Osteoblast (primary cell): Measurements from ENCODE around the gene CCNC. TPM values are rescaled to one million over a fixed set of nuclear protein-coding genes. Genes with fewer than 3 reads are reported as not detected.

ENCODE experiments used
- DNase-seq: peaks from one replicate; pipeline ENCODE4 v3.0.0; 2011; ENCODE audit warnings: low spot score, mixed read lengths; ENCODE audit not compliant: insufficient read length; ENCODE audit errors: missing footprints
- H2AFZ ChIP-seq: 2 replicates; pipeline ENCODE4 v1.6.0; 2011; ENCODE audit warnings: mild to moderate bottlenecking, low read length
- H3K27ac ChIP-seq: 2 replicates; pipeline ENCODE4 v1.5.1; 2011; ENCODE audit warnings: mild to moderate bottlenecking, low read depth, low read length, moderate library complexity
- H3K27me3 ChIP-seq: 2 replicates; pipeline ENCODE4 v1.6.0; 2012; ENCODE audit warnings: mild to moderate bottlenecking, control low read depth, inconsistent platforms, low read length, moderate library complexity; ENCODE audit not compliant: insufficient read depth
- H3K36me3 ChIP-seq: 2 replicates; pipeline ENCODE4 v1.5.1; 2011; ENCODE audit warnings: mild to moderate bottlenecking, low read length, control low read depth, moderate library complexity; ENCODE audit not compliant: insufficient read depth
- H3K4me1 ChIP-seq: 2 replicates; pipeline ENCODE4 v1.5.1; 2011; ENCODE audit warnings: mild to moderate bottlenecking, low read length, control low read depth, moderate library complexity; ENCODE audit not compliant: insufficient read depth
- H3K4me2 ChIP-seq: 2 replicates; pipeline ENCODE4 v1.6.0; 2011; ENCODE audit warnings: mild to moderate bottlenecking, low read length; ENCODE audit not compliant: insufficient read depth
- H3K4me3 ChIP-seq: fragments of 200-600 bp; sonication (generic); 3 replicates; pipeline ENCODE4 v1.5.1; 2012; ENCODE audit warnings: mild to moderate bottlenecking, low read length, inconsistent platforms; ENCODE audit not compliant: insufficient read depth
- H3K79me2 ChIP-seq: 2 replicates; pipeline ENCODE4 v1.6.0; 2012; ENCODE audit warnings: mild to moderate bottlenecking, low read length, control low read depth, inconsistent platforms; ENCODE audit not compliant: insufficient read depth
- H3K9me3 ChIP-seq: 2 replicates; pipeline ENCODE4 v1.5.1; 2011; ENCODE audit warnings: low read depth, low read length, control low read depth
- H4K20me1 ChIP-seq: 2 replicates; pipeline ENCODE4 v1.6.0; 2012; ENCODE audit warnings: mild to moderate bottlenecking, low read length, control low read depth; ENCODE audit not compliant: insufficient read depth
- total RNA-seq: library from RNA; depleted of rRNA; stranded (reverse); fragments of >200 nt; gene quantifications from 2 replicates; pipeline ENCODE4 v1.2.3, GENCODE V29; 2012
- TF ChIP-seq, protein P1 (sequence below): IDR thresholded peaks from 2 replicates; pipeline ENCODE4 v1.5.1; 2011; ENCODE audit warnings: mild to moderate bottlenecking, low read depth, low read length, moderate library complexity; ENCODE audit errors: extremely low read depth

Gene CCNC
- total RNA-seq, 1 donor, result 89.4 TPM

DNA sequence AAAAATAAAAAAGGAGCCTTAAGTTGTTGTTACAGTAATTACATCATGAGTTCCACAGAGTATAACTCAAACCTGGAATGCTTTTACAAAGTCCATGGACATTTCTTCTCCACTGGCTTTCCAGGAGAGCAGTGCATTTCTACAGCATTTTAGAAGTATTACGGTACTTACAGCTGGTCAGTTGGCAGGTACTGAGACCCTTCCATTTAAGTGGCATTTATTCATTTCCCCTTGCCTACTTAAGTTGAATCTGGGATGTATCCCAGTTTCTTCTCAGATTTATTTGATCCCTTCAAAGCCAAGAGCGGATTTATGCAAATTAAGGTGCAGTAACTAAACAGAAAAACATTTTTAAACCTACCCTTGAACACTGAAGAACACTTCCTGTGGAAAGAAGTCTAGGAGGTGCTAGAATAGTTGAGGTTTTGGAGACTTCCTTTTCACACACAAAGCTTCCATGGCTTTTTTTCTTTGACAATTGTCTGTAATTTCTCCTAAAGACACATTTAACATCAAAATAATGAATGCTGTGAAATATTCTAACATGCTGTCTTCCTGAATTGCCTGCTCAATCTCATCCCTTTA, 41.5 kb upstream of the CCNC start:
- no peak for DNase-seq
- Histone ChIP-seq H3K4me1 (no peaks in the 10 kb centered on the region), H3K4me2 (no peak overlapping the region), H3K27me3 (peaks cover 97% of the 10 kb centered on the region), H2AFZ (no peak overlapping the region), H3K36me3 (no peaks in the 10 kb centered on the region), H3K27ac (no peak overlapping the region), H4K20me1 (no peaks in the 10 kb centered on the region), H3K4me3 (no peak overlapping the region), H3K9me3 (no peaks in the 10 kb centered on the region), H3K79me2 (no peaks in the 10 kb centered on the region)
- TF ChIP-seq, protein P1, sequence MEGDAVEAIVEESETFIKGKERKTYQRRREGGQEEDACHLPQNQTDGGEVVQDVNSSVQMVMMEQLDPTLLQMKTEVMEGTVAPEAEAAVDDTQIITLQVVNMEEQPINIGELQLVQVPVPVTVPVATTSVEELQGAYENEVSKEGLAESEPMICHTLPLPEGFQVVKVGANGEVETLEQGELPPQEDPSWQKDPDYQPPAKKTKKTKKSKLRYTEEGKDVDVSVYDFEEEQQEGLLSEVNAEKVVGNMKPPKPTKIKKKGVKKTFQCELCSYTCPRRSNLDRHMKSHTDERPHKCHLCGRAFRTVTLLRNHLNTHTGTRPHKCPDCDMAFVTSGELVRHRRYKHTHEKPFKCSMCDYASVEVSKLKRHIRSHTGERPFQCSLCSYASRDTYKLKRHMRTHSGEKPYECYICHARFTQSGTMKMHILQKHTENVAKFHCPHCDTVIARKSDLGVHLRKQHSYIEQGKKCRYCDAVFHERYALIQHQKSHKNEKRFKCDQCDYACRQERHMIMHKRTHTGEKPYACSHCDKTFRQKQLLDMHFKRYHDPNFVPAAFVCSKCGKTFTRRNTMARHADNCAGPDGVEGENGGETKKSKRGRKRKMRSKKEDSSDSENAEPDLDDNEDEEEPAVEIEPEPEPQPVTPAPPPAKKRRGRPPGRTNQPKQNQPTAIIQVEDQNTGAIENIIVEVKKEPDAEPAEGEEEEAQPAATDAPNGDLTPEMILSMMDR, result no peak

DNA sequence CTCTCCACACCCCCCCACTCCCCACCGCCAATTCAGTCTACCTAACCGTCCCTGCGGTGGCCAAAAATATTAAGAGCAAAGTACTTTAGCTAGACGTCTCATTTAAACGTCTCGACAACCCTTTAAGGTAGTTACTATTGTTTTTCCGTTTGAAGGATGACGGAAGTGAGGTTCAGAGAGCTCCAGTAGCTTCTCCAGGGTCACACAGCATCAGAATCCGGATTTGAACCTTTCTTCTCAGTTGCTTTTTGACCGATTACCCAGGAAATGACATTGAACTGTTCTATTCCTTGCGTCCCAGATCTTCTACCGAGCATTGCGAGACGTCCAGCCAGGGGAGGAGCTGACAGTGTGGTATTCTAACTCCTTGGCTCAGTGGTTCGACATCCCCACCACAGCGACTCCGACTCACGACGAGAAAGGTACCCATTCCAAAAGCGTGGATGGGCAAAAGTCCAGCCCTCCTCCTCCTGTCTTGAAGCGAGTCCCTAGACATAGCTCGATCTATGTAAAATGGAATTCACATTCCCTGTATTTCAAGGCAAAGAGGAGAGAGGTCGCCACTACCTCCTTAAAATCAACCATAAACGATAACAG, 40.5 kb upstream of the CCNC start:
- TF ChIP-seq, protein P1, result no peak
- H3K36me3 ChIP-seq, result no peaks in the 10 kb centered on the region
- H2AFZ ChIP-seq, result no peak overlapping the region
- no peaks in the 10 kb centered on the region for H4K20me1 ChIP-seq
- peaks cover 4% of the 10 kb centered on the region for H3K4me1 ChIP-seq
- H3K4me3 ChIP-seq, result no peak overlapping the region
- H3K4me2 ChIP-seq, result no peak overlapping the region
- no peak for DNase-seq
- no peak overlapping the region for H3K27ac ChIP-seq
- peaks cover 97% of the 10 kb centered on the region for H3K27me3 ChIP-seq
- no peaks in the 10 kb centered on the region for H3K79me2 ChIP-seq
- H3K9me3 ChIP-seq, result no peaks in the 10 kb centered on the region

DNA sequence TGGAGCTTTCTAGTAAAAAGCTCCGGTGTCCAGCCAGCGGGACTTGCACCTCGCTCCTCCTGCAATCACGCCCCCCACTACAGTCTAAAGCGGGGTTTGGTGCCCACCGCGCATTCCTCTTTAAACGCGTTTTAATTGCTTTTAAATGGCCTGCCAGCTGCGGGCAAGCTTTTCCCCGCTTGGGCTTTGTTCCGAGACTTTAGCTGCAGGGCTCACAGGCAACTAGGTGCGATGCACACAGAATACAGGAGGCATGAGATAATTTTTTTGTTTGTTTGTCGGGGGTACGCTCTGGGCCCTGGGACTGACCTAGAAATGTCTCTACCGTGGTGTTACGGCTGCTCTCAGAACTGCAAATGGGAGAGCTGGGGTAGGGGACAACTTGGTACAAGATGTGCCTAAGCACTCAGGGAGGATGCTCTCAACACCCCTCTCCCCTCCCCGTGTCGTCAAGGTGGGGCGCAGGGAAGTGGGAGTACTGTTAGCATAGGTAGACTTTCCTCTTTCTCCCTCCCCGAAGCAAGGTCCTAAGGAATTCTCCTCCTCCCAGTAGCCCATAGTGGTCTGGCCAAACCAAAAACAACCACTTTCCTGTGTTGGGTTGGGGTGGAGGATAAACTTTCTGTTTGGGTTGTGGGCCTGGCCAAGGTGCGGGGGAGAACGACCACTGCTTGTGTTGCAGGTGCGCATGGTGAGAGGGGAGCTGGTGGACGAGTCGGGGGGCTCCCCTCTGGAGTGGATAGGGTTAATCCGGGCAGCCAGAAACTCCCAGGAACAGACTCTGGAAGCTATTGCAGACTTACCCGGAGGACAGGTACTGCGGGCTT, 39.8 kb upstream of the CCNC start:
- H3K4me3 ChIP-seq, result no peak overlapping the region
- H4K20me1 ChIP-seq, result no peaks in the 10 kb centered on the region
- peaks cover 10% of the 10 kb centered on the region for H3K4me1 ChIP-seq
- no peak overlapping the region for H2AFZ ChIP-seq
- H3K79me2 ChIP-seq, result no peaks in the 10 kb centered on the region
- H3K36me3 ChIP-seq, result no peaks in the 10 kb centered on the region
- H3K27me3 ChIP-seq, result peaks cover 100% of the 10 kb centered on the region
- H3K27ac ChIP-seq, result no peak overlapping the region
- no peak for DNase-seq
- H3K4me2 ChIP-seq, result no peak overlapping the region
- TF ChIP-seq, protein P1, result no peak
- no peaks in the 10 kb centered on the region for H3K9me3 ChIP-seq
